ENCODE measurements around the gene SMCO2. TPM values are rescaled to one million over a fixed set of nuclear protein-coding genes. Genes with fewer than 3 reads are reported as not detected.

The SMCO2 gene
- total RNA-seq, 2 donors from 2014 or later: 0.41 TPM; not detected in 1

DNA sequence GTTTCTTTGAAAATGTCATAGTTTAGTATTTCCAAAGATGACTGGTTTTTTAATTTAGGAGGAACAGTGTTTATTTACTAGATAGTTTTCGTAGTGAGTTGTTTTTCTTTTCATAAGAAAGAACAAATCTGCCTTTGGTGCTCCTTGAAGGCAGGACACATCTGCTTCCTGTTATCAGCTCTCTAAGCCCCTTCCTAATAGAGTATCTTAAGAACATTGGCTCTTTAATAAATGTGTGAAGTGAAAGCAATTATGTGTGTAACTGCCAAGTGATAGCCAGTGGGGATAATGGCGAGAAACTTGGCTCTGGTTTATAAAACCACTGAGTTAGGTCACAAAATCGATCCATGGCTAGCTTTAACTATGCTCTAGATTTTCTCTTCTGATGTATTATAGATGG is 54.0 kb downstream of the SMCO2 start:
- H3K36me3 ChIP-seq: no peaks in the 10 kb centered on the region
- DNase-seq (ENCODE audit: low spot score): no peak
- no peaks in the 10 kb centered on the region for H3K9me3 ChIP-seq
- TF ChIP-seq POLR2AphosphoS5 (IDR thresholded peaks at IDR 0.05) (no peak), POLR2A (IDR thresholded peaks at IDR 0.05) (no peak)
- TF ChIP-seq, protein P1, sequence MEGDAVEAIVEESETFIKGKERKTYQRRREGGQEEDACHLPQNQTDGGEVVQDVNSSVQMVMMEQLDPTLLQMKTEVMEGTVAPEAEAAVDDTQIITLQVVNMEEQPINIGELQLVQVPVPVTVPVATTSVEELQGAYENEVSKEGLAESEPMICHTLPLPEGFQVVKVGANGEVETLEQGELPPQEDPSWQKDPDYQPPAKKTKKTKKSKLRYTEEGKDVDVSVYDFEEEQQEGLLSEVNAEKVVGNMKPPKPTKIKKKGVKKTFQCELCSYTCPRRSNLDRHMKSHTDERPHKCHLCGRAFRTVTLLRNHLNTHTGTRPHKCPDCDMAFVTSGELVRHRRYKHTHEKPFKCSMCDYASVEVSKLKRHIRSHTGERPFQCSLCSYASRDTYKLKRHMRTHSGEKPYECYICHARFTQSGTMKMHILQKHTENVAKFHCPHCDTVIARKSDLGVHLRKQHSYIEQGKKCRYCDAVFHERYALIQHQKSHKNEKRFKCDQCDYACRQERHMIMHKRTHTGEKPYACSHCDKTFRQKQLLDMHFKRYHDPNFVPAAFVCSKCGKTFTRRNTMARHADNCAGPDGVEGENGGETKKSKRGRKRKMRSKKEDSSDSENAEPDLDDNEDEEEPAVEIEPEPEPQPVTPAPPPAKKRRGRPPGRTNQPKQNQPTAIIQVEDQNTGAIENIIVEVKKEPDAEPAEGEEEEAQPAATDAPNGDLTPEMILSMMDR (IDR thresholded peaks at IDR 0.05): no peak
- WGBS: 75% methylated on average over 3 of the region's 3 CpGs
- H3K4me3 ChIP-seq: no peak overlapping the region
- H3K27me3 ChIP-seq (replicated peaks; ENCODE audit: insufficient read depth): no peaks in the 10 kb centered on the region
- intact Hi-C loops (cut with DNase I): no loop called here
- H3K27ac ChIP-seq: no peak overlapping the region
- no peaks in the 10 kb centered on the region for H3K4me1 ChIP-seq (replicated peaks)

DNA sequence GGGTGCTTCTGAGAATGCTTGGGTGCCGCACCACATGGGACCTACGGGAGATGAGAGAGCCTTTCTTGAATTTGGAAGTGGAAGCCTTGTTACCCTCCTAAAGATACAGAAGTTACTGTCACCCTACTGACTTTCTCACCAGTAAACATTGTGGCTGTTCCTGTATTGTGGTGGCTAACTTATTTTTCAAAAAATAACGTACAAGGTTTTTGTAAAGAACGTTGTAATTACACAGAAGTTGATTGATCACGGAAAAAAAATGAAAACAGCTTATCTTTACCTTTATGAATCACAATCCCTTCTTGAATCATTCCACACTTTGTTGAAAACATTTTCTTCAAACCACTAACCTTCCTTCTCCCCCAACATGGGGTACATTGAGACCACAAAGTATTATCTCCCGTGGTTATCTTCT is 55.5 kb downstream of the SMCO2 start:
- Histone ChIP-seq H3K4me1 (replicated peaks) (no peaks in the 10 kb centered on the region), H3K27ac (no peak overlapping the region), H3K9me3 (no peaks in the 10 kb centered on the region), H3K36me3 (no peaks in the 10 kb centered on the region), H3K4me3 (no peak overlapping the region), H3K27me3 (replicated peaks; ENCODE audit: insufficient read depth) (no peaks in the 10 kb centered on the region)
- TF ChIP-seq POLR2A (IDR thresholded peaks at IDR 0.05) (no peak), POLR2AphosphoS5 (IDR thresholded peaks at IDR 0.05) (no peak)
- TF ChIP-seq, protein P1 (IDR thresholded peaks at IDR 0.05): no peak
- intact Hi-C loops (cut with DNase I): no loop called here
- DNase-seq (ENCODE audit: low spot score): no peak
- WGBS: 91% methylated on average over 6 of the region's 6 CpGs

GRCh38 chr12:27504507-27504906 is 58.0 kb downstream of the SMCO2 start:
- Histone ChIP-seq H3K27ac (no peak overlapping the region), H3K36me3 (no peaks in the 10 kb centered on the region), H3K4me3 (no peak overlapping the region), H3K27me3 (replicated peaks; ENCODE audit: insufficient read depth) (no peaks in the 10 kb centered on the region), H3K4me1 (replicated peaks) (no peaks in the 10 kb centered on the region), H3K9me3 (no peaks in the 10 kb centered on the region)
- DNase-seq (ENCODE audit: low spot score): no peak
- 97% methylated on average over 2 of the region's 2 CpGs for WGBS
- TF ChIP-seq POLR2AphosphoS5 (IDR thresholded peaks at IDR 0.05): no peak
- TF ChIP-seq, protein P1 (IDR thresholded peaks at IDR 0.05): no peak
- TF ChIP-seq POLR2A (IDR thresholded peaks at IDR 0.05): no peak
- intact Hi-C loops (cut with DNase I): no loop called here

DNA sequence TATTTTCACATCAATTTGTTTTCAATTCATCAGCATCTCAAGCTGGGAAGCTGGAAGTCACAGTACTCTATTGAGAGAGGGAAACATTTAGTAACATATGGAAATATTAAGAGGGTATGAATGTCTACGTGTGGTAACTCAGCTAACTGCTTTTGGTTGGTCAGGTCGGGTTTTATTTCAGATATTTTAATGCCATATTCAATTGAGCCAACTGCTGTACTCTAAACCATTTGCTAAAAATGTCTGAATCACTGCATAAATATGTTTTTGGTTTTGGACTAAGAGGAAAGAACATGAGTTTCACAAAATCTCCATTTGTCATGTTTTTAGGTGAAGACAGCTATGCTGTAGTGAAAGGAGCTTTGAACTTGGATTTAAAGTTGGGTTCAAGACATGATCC is 58.6 kb downstream of the SMCO2 start:
- intact Hi-C loops (cut with DNase I): no loop called here
- Histone ChIP-seq H3K4me3 (no peak overlapping the region), H3K27ac (no peak overlapping the region), H3K4me1 (replicated peaks) (no peaks in the 10 kb centered on the region), H3K9me3 (no peaks in the 10 kb centered on the region), H3K27me3 (replicated peaks; ENCODE audit: insufficient read depth) (no peaks in the 10 kb centered on the region), H3K36me3 (no peaks in the 10 kb centered on the region)
- 89% methylated on average over 2 of the region's 2 CpGs for WGBS
- TF ChIP-seq, protein P1 (IDR thresholded peaks at IDR 0.05): no peak
- TF ChIP-seq POLR2AphosphoS5 (IDR thresholded peaks at IDR 0.05) (no peak), POLR2A (IDR thresholded peaks at IDR 0.05) (no peak)
- DNase-seq (ENCODE audit: low spot score): no peak

GRCh38 chr12:27505761-27506160 is 59.2 kb downstream of the SMCO2 start:
- TF ChIP-seq POLR2AphosphoS5 (IDR thresholded peaks at IDR 0.05): no peak
- TF ChIP-seq POLR2A (IDR thresholded peaks at IDR 0.05): no peak
- TF ChIP-seq, protein P1 (IDR thresholded peaks at IDR 0.05): no peak
- no peaks in the 10 kb centered on the region for H3K4me1 ChIP-seq (replicated peaks)
- no peak overlapping the region for H3K27ac ChIP-seq
- H3K4me3 ChIP-seq: no peak overlapping the region
- H3K27me3 ChIP-seq (replicated peaks; ENCODE audit: insufficient read depth): no peaks in the 10 kb centered on the region
- no peaks in the 10 kb centered on the region for H3K36me3 ChIP-seq
- intact Hi-C loops (cut with DNase I): no loop called here
- no peak for DNase-seq (ENCODE audit: low spot score)
- H3K9me3 ChIP-seq: no peaks in the 10 kb centered on the region

Data from prostate gland (tissue), 2 donors.